Neuronal stem cell (in vitro differentiated cells): ENCODE results near the gene NR0B1.

Experiments
- DNase-seq: peaks from one replicate; pipeline ENCODE4 v3.0.0-alpha.2; 2013; ENCODE audit warnings: low spot score
- H2AFZ ChIP-seq: one replicate; pipeline ENCODE4 v1.6.1; 2013; ENCODE audit warnings: mild to moderate bottlenecking, low read length, inconsistent platforms
- H2AK5ac ChIP-seq: 2 replicates; pipeline ENCODE4 v1.6.1; 2013; ENCODE audit warnings: low read depth, mild to moderate bottlenecking, inconsistent platforms, low read length, moderate library complexity, mixed read lengths
- H2BK120ac ChIP-seq: 2 replicates; pipeline ENCODE4 v1.6.1; 2013; ENCODE audit warnings: low read depth, mild to moderate bottlenecking, inconsistent platforms, low read length, moderate library complexity, mixed read lengths
- H2BK12ac ChIP-seq: one replicate; pipeline ENCODE4 v1.6.1; 2013; ENCODE audit warnings: low read length, inconsistent platforms
- H2BK15ac ChIP-seq: 2 replicates; pipeline ENCODE4 v1.6.1; 2013; ENCODE audit warnings: mild to moderate bottlenecking, low read length, inconsistent platforms, mixed read lengths
- H2BK5ac ChIP-seq: one replicate; pipeline ENCODE4 v1.6.1; 2013; ENCODE audit warnings: inconsistent platforms, mild to moderate bottlenecking, low read length, moderate library complexity
- H3K14ac ChIP-seq: one replicate; pipeline ENCODE4 v1.6.1; 2013; ENCODE audit warnings: low read length, inconsistent platforms
- H3K18ac ChIP-seq: 2 replicates; pipeline ENCODE4 v1.6.1; 2013; ENCODE audit warnings: low read length, inconsistent platforms
- H3K23ac ChIP-seq: 2 replicates; pipeline ENCODE4 v1.6.1; 2013; ENCODE audit warnings: low read depth, mild to moderate bottlenecking, mixed read lengths, low read length, inconsistent platforms; ENCODE audit not compliant: poor library complexity
- H3K27ac ChIP-seq: replicated peaks from 3 replicates; pipeline ENCODE4 v1.5.1; 2013; ENCODE audit warnings: low read length, inconsistent platforms
- H3K27me3 ChIP-seq, 3 experiments: 2 replicates each; pipeline ENCODE4 v1.6.1; 2013; ENCODE audit warnings: low read length in 3 of 3, mild to moderate bottlenecking in 2 of 3, inconsistent platforms in 1 of 3, low read depth in 1 of 3, mixed read lengths in 1 of 3, moderate library complexity in 1 of 3; ENCODE audit not compliant: control insufficient read depth in 3 of 3, insufficient read depth in 3 of 3
- H3K36me3 ChIP-seq, 2 donors: replicated peaks in 1 of 2; 2 replicates each; pipeline ENCODE4 v1.6.1; 2013; ENCODE audit warnings: low read length in 2 of 2; ENCODE audit not compliant: control insufficient read depth in 2 of 2, insufficient read depth in 2 of 2
- H3K4ac ChIP-seq: 2 replicates; pipeline ENCODE4 v1.6.1; 2013; ENCODE audit warnings: inconsistent platforms, mild to moderate bottlenecking, low read length, moderate library complexity
- H3K4me1 ChIP-seq, 2 donors: 1 replicate in 1 of 2; 2 replicates in 1 of 2; pipeline ENCODE4 v1.6.1; 2013; ENCODE audit warnings: low read length in 2 of 2, low read depth in 1 of 2; ENCODE audit not compliant: control insufficient read depth in 2 of 2, insufficient read depth in 1 of 2
- H3K4me2 ChIP-seq: one replicate; pipeline ENCODE4 v1.6.1; 2013; ENCODE audit warnings: mild to moderate bottlenecking, low read length, inconsistent platforms; ENCODE audit not compliant: insufficient read depth, poor library complexity, severe bottlenecking
- H3K4me3 ChIP-seq, 2 donors: 2 replicates each; pipeline ENCODE4 v1.5.1; 2013; ENCODE audit warnings: low read length in 2 of 2, mild to moderate bottlenecking in 2 of 2, inconsistent platforms in 1 of 2, moderate library complexity in 1 of 2
- H3K79me1 ChIP-seq: one replicate; pipeline ENCODE4 v1.6.1; 2013; ENCODE audit warnings: low read depth, mild to moderate bottlenecking, inconsistent platforms, low read length, moderate library complexity
- H3K9ac ChIP-seq: one replicate; pipeline ENCODE4 v1.6.1; 2013; ENCODE audit warnings: mild to moderate bottlenecking, low read depth, low read length, inconsistent platforms; ENCODE audit not compliant: poor library complexity
- H3K9me3 ChIP-seq, 2 donors: replicated peaks in 1 of 2; 2 replicates each; pipeline versions ENCODE3 to v1.6.1; 2013; ENCODE audit warnings: low read length in 2 of 2, mild to moderate bottlenecking in 2 of 2, inconsistent platforms in 1 of 2, low read depth in 1 of 2, mixed read lengths in 1 of 2, moderate library complexity in 1 of 2; ENCODE audit not compliant: control insufficient read depth in 2 of 2, insufficient read depth in 1 of 2
- H4K8ac ChIP-seq: one replicate; pipeline ENCODE4 v1.6.1; 2013; ENCODE audit warnings: low read depth, mild to moderate bottlenecking, inconsistent platforms, low read length, moderate library complexity
- H4K91ac ChIP-seq: one replicate; pipeline ENCODE4 v1.6.1; 2013; ENCODE audit warnings: low read length, low read depth, mild to moderate bottlenecking, inconsistent platforms; ENCODE audit not compliant: poor library complexity
- WGBS, 2 donors: extraction: QIAGEN DNeasy Blood & Tissue Kit; methylation state at CpG; one replicate each; pipeline ENCODE4 v1.1.7; 2013; ENCODE audit warnings: missing lambda C conversion rate in 2 of 2, mixed read lengths in 1 of 2; ENCODE audit not compliant: insufficient read length in 2 of 2, insufficient replicate concordance in 1 of 2; ENCODE audit errors: extremely low coverage in 2 of 2; 5-methylcytosine and 5-hydroxymethylcytosine counted together

The NR0B1 gene

GRCh38 chrX:30259927-30260326 lies 49.3 kb downstream of the NR0B1 start:
- H3K4me2 ChIP-seq: no peak overlapping the region
- H2AK5ac ChIP-seq: no peak overlapping the region
- no CpG with 5 or more reads among the region's 2 CpGs for WGBS, 2 donors
- no peak overlapping the region for H3K9ac ChIP-seq
- H3K18ac ChIP-seq: no peak overlapping the region
- no peak overlapping the region for H2BK120ac ChIP-seq
- H3K36me3 ChIP-seq: no peaks in the 10 kb centered on the region
- no peak overlapping the region for H2BK12ac ChIP-seq
- H4K91ac ChIP-seq: no peak overlapping the region
- no peaks in the 10 kb centered on the region for H3K27me3 ChIP-seq
- H2AFZ ChIP-seq: no peak overlapping the region
- no peak overlapping the region for H3K4me3 ChIP-seq
- no peak overlapping the region for H2BK5ac ChIP-seq
- H3K27ac ChIP-seq: no peak overlapping the region
- H3K9me3 ChIP-seq: no peaks in the 10 kb centered on the region
- H3K79me1 ChIP-seq: no peaks in the 10 kb centered on the region
- DNase-seq: no peak
- H3K4me1 ChIP-seq: no peaks in the 10 kb centered on the region
- H3K23ac ChIP-seq: no peak overlapping the region
- H2BK15ac ChIP-seq: no peak overlapping the region
- no peak overlapping the region for H4K8ac ChIP-seq
- H3K4ac ChIP-seq: no peak overlapping the region
- no peak overlapping the region for H3K14ac ChIP-seq
